ENCODE results near the gene PDS5A.

DNA sequence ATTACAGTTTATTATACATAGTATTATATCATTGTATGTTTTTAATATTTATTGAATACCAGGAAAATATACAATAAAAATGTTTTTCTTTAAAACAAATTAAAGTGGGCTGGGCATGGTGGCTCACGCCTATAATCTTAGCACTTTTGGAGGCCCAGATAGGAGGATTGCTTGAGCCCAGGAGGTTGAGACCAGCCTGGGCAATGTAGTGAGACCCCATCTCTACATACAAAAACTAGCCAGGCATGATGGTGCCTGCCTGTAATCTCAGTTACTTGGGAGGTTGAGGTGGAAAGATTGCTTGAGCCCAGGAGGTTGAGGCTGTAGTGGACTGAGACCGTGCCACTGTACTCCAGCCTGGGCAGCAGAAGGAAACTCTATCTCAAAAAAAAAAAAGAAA, 38.3 kb upstream of the PDS5A start:
- no peak for TF ChIP-seq ISL1 (CRISPR knock-in tag; IDR thresholded peaks at IDR 0.05)
- TF ChIP-seq, protein P1, sequence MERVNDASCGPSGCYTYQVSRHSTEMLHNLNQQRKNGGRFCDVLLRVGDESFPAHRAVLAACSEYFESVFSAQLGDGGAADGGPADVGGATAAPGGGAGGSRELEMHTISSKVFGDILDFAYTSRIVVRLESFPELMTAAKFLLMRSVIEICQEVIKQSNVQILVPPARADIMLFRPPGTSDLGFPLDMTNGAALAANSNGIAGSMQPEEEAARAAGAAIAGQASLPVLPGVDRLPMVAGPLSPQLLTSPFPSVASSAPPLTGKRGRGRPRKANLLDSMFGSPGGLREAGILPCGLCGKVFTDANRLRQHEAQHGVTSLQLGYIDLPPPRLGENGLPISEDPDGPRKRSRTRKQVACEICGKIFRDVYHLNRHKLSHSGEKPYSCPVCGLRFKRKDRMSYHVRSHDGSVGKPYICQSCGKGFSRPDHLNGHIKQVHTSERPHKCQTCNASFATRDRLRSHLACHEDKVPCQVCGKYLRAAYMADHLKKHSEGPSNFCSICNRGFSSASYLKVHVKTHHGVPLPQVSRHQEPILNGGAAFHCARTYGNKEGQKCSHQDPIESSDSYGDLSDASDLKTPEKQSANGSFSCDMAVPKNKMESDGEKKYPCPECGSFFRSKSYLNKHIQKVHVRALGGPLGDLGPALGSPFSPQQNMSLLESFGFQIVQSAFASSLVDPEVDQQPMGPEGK (CRISPR knock-in tag; IDR thresholded peaks at IDR 0.05; ENCODE audit: borderline replicate concordance), result no peak
- TF ChIP-seq ZNF8 (CRISPR knock-in tag; IDR thresholded peaks at IDR 0.05), result no peak
- TF ChIP-seq, protein P2, sequence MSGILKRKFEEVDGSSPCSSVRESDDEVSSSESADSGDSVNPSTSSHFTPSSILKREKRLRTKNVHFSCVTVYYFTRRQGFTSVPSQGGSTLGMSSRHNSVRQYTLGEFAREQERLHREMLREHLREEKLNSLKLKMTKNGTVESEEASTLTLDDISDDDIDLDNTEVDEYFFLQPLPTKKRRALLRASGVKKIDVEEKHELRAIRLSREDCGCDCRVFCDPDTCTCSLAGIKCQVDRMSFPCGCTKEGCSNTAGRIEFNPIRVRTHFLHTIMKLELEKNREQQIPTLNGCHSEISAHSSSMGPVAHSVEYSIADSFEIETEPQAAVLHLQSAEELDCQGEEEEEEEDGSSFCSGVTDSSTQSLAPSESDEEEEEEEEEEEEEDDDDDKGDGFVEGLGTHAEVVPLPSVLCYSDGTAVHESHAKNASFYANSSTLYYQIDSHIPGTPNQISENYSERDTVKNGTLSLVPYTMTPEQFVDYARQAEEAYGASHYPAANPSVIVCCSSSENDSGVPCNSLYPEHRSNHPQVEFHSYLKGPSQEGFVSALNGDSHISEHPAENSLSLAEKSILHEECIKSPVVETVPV (CRISPR knock-in tag; IDR thresholded peaks at IDR 0.05), result no peak
- TF ChIP-seq CSDC2 (CRISPR knock-in tag; IDR thresholded peaks at IDR 0.05), result no peak
- TF ChIP-seq, protein P3, sequence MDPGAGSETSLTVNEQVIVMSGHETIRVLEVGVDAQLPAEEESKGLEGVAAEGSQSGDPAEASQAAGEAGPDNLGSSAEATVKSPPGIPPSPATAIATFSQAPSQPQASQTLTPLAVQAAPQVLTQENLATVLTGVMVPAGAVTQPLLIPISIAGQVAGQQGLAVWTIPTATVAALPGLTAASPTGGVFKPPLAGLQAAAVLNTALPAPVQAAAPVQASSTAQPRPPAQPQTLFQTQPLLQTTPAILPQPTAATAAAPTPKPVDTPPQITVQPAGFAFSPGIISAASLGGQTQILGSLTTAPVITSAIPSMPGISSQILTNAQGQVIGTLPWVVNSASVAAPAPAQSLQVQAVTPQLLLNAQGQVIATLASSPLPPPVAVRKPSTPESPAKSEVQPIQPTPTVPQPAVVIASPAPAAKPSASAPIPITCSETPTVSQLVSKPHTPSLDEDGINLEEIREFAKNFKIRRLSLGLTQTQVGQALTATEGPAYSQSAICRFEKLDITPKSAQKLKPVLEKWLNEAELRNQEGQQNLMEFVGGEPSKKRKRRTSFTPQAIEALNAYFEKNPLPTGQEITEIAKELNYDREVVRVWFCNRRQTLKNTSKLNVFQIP (CRISPR knock-in tag; IDR thresholded peaks at IDR 0.05; ENCODE audit: borderline replicate concordance, low read depth), result no peak
- no peak for TF ChIP-seq ZFP30 (CRISPR knock-in tag; IDR thresholded peaks at IDR 0.05)
- no peak for TF ChIP-seq RARB (CRISPR knock-in tag; IDR thresholded peaks at IDR 0.05)
- TF ChIP-seq, protein P4, sequence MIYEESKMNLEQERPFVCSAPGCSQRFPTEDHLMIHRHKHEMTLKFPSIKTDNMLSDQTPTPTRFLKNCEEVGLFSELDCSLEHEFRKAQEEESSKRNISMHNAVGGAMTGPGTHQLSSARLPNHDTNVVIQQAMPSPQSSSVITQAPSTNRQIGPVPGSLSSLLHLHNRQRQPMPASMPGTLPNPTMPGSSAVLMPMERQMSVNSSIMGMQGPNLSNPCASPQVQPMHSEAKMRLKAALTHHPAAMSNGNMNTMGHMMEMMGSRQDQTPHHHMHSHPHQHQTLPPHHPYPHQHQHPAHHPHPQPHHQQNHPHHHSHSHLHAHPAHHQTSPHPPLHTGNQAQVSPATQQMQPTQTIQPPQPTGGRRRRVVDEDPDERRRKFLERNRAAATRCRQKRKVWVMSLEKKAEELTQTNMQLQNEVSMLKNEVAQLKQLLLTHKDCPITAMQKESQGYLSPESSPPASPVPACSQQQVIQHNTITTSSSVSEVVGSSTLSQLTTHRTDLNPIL (CRISPR knock-in tag; IDR thresholded peaks at IDR 0.05; ENCODE audit: low read depth), result no peak
- TF ChIP-seq, protein P5, sequence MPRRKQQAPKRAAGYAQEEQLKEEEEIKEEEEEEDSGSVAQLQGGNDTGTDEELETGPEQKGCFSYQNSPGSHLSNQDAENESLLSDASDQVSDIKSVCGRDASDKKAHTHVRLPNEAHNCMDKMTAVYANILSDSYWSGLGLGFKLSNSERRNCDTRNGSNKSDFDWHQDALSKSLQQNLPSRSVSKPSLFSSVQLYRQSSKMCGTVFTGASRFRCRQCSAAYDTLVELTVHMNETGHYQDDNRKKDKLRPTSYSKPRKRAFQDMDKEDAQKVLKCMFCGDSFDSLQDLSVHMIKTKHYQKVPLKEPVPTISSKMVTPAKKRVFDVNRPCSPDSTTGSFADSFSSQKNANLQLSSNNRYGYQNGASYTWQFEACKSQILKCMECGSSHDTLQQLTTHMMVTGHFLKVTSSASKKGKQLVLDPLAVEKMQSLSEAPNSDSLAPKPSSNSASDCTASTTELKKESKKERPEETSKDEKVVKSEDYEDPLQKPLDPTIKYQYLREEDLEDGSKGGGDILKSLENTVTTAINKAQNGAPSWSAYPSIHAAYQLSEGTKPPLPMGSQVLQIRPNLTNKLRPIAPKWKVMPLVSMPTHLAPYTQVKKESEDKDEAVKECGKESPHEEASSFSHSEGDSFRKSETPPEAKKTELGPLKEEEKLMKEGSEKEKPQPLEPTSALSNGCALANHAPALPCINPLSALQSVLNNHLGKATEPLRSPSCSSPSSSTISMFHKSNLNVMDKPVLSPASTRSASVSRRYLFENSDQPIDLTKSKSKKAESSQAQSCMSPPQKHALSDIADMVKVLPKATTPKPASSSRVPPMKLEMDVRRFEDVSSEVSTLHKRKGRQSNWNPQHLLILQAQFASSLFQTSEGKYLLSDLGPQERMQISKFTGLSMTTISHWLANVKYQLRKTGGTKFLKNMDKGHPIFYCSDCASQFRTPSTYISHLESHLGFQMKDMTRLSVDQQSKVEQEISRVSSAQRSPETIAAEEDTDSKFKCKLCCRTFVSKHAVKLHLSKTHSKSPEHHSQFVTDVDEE (CRISPR knock-in tag; IDR thresholded peaks at IDR 0.05), result no peak
